ENCODE measurements around the gene LGI1.

The LGI1 gene

DNA sequence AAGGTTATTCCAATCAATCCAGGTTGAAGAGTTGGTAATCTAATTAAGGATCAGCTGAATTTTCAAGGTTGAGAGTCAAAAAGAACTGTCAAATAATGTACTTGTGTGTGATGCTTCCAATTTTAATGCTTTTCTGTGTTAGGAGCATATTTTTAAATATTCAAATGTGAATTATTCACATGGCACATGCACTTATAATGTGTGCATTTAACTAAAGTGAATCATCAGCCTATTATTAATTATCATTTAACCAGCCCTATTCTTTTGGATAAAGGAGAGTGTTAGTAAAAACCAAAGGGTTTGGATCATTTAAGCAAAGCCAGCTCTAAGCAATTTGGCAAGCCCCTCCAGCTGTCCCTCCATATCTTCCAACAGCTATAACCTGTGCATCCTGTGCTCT lies 11.2 kb downstream of the LGI1 start:
- no peaks in the 10 kb centered on the region for H3K9me3 ChIP-seq (ENCODE audit: insufficient read depth, low read depth, low read length)
- no peaks in the 10 kb centered on the region for H3K4me1 ChIP-seq (ENCODE audit: insufficient read depth, low read length, poor library complexity, severe bottlenecking)
- no peaks in the 10 kb centered on the region for H4K20me1 ChIP-seq (ENCODE audit: insufficient read depth, low read length, poor library complexity, severe bottlenecking)
- H3K36me3 ChIP-seq (ENCODE audit: insufficient read depth, low read length), result no peaks in the 10 kb centered on the region
- H3K79me2 ChIP-seq (ENCODE audit: insufficient read depth, low read length), result no peaks in the 10 kb centered on the region
- H3K9ac ChIP-seq (ENCODE audit: low read depth, low read length, poor library complexity, severe bottlenecking), result no peak overlapping the region
- no peaks in the 10 kb centered on the region for H3K27me3 ChIP-seq (ENCODE audit: insufficient read depth, low read length, poor library complexity, severe bottlenecking)
- no peak overlapping the region for H2AFZ ChIP-seq (ENCODE audit: low read length)
- no peak overlapping the region for H3K4me2 ChIP-seq (ENCODE audit: low read depth, low read length, poor library complexity, severe bottlenecking)
- H3K9me2 ChIP-seq (replicated peaks; ENCODE audit: low read depth, low read length), result no peaks in the 10 kb centered on the region
- H3K4me3 ChIP-seq (ENCODE audit: low read length, poor library complexity, severe bottlenecking), result no peak overlapping the region
- H3F3A ChIP-seq (ENCODE audit: low read depth), result no peaks in the 10 kb centered on the region
- TF ChIP-seq EZH2phosphoT487 (IDR thresholded peaks at IDR 0.05; ENCODE audit: borderline replicate concordance), result no peak
- TF ChIP-seq, protein P1, sequence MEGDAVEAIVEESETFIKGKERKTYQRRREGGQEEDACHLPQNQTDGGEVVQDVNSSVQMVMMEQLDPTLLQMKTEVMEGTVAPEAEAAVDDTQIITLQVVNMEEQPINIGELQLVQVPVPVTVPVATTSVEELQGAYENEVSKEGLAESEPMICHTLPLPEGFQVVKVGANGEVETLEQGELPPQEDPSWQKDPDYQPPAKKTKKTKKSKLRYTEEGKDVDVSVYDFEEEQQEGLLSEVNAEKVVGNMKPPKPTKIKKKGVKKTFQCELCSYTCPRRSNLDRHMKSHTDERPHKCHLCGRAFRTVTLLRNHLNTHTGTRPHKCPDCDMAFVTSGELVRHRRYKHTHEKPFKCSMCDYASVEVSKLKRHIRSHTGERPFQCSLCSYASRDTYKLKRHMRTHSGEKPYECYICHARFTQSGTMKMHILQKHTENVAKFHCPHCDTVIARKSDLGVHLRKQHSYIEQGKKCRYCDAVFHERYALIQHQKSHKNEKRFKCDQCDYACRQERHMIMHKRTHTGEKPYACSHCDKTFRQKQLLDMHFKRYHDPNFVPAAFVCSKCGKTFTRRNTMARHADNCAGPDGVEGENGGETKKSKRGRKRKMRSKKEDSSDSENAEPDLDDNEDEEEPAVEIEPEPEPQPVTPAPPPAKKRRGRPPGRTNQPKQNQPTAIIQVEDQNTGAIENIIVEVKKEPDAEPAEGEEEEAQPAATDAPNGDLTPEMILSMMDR (conservative IDR thresholded peaks at IDR 0.05; ENCODE audit: low read length), result no peak

DNA sequence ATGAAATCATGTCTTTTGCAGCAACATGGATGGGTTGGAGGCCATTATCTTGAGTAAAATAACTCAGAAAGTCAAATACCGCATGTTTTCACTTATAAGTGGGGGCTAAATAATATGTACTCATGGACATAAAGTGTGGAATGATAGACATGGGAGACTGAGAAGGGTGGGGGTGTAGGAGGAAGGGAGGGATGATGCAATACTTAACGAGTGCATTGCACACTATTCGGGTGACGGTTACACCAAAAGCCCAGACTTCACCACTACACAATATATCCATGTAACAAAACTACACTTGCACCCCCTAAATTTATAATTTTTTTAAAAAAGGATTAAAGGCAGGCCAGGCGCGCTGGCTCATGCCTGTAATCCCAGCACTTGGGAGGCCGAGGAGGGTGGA lies 13.6 kb downstream of the LGI1 start:
- H4K20me1 ChIP-seq (ENCODE audit: insufficient read depth, low read length, poor library complexity, severe bottlenecking), result no peaks in the 10 kb centered on the region
- no peaks in the 10 kb centered on the region for H3K27me3 ChIP-seq (ENCODE audit: insufficient read depth, low read length, poor library complexity, severe bottlenecking)
- H3K36me3 ChIP-seq (ENCODE audit: insufficient read depth, low read length), result no peaks in the 10 kb centered on the region

DNA sequence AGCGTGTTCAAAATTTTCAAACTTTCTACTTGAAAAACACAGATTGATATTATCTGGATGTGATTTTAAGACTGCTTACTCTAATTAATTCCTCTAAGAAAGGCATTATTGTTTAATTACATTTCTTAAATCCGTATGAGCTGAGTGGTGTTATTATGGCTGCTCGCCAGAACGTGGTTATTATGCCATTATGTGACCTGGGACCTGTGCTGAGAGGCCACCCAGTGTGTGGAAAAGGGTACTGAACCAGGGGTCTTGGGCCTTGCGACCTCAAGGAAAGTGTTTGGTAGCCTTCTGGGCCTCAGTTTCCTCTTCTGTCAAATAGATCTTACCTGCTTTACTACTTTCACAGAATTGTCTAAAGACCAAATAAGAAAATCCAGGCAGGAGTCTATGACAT lies 15.4 kb downstream of the LGI1 start:
- Histone ChIP-seq H4K20me1 (ENCODE audit: insufficient read depth, low read length, poor library complexity, severe bottlenecking) (no peaks in the 10 kb centered on the region), H3K9ac (ENCODE audit: low read depth, low read length, poor library complexity, severe bottlenecking) (no peak overlapping the region), H3K36me3 (ENCODE audit: insufficient read depth, low read length) (no peaks in the 10 kb centered on the region), H2AFZ (ENCODE audit: low read length) (no peak overlapping the region), H3K79me2 (ENCODE audit: insufficient read depth, low read length) (no peaks in the 10 kb centered on the region), H3K9me2 (replicated peaks; ENCODE audit: low read depth, low read length) (no peaks in the 10 kb centered on the region), H3K27me3 (ENCODE audit: insufficient read depth, low read length, poor library complexity, severe bottlenecking) (no peaks in the 10 kb centered on the region), H3K4me1 (ENCODE audit: insufficient read depth, low read length, poor library complexity, severe bottlenecking) (no peaks in the 10 kb centered on the region), H3K4me3 (ENCODE audit: low read length, poor library complexity, severe bottlenecking) (no peak overlapping the region), H3F3A (ENCODE audit: low read depth) (no peaks in the 10 kb centered on the region), H3K4me2 (ENCODE audit: low read depth, low read length, poor library complexity, severe bottlenecking) (no peak overlapping the region), H3K9me3 (ENCODE audit: insufficient read depth, low read depth, low read length) (no peaks in the 10 kb centered on the region)
- no peak for TF ChIP-seq EZH2phosphoT487 (IDR thresholded peaks at IDR 0.05; ENCODE audit: borderline replicate concordance)
- TF ChIP-seq, protein P1 (conservative IDR thresholded peaks at IDR 0.05; ENCODE audit: low read length), result no peak

More for the DNA sequence above, 13.6 kb downstream of the LGI1 start:
- no peak overlapping the region for H3K9ac ChIP-seq (ENCODE audit: low read depth, low read length, poor library complexity, severe bottlenecking)
- H2AFZ ChIP-seq (ENCODE audit: low read length), result no peak overlapping the region
- H3K4me2 ChIP-seq (ENCODE audit: low read depth, low read length, poor library complexity, severe bottlenecking), result no peak overlapping the region
- no peak overlapping the region for H3K4me3 ChIP-seq (ENCODE audit: low read length, poor library complexity, severe bottlenecking)
- TF ChIP-seq, protein P1 (conservative IDR thresholded peaks at IDR 0.05; ENCODE audit: low read length), result no peak
- no peak for TF ChIP-seq EZH2phosphoT487 (IDR thresholded peaks at IDR 0.05; ENCODE audit: borderline replicate concordance)
- H3K9me3 ChIP-seq (ENCODE audit: insufficient read depth, low read depth, low read length), result no peaks in the 10 kb centered on the region
- no peaks in the 10 kb centered on the region for H3F3A ChIP-seq (ENCODE audit: low read depth)
- H3K9me2 ChIP-seq (replicated peaks; ENCODE audit: low read depth, low read length), result no peaks in the 10 kb centered on the region
- H3K4me1 ChIP-seq (ENCODE audit: insufficient read depth, low read length, poor library complexity, severe bottlenecking), result no peaks in the 10 kb centered on the region
- H3K79me2 ChIP-seq (ENCODE audit: insufficient read depth, low read length), result no peaks in the 10 kb centered on the region
